Right lobe of liver (tissue), 4 donors: ENCODE results near the gene BHLHE41.

Experiments
- CTCF ChIP-seq, 4 donors: fragments of 200-600 bp in 3 of 4; fragments of 450-650 bp in 1 of 4; IDR thresholded peaks; one replicate each; pipeline versions ENCODE4 v1.5.1 to v1.8.0; 2016 to 2022; ENCODE audit warnings: antibody characterized with exemption in 4 of 4, mild to moderate bottlenecking in 2 of 4
- POLR2A ChIP-seq: fragments of 450-650 bp; IDR thresholded peaks from one replicate; pipeline ENCODE4 v1.6.1; 2017; ENCODE audit warnings: antibody characterized with exemption, mild to moderate bottlenecking
- donor health status: DM: no; HTN: no; CAD: no.
- donor health status: DM: no; HTN: no; CAD: no.
- donor health status: DM: no; HTN: yes; CAD: no.

- TF ChIP-seq CTCF (IDR thresholded peaks at IDR 0.05) (no peak), POLR2A (no peak)
Observed at GRCh38 chr12:26126340-26127284, 1.8 kb upstream of the BHLHE41 start.
